H1 (cell line): ENCODE measurements around the gene RBM10. TPM values are rescaled to one million over a fixed set of nuclear protein-coding genes. Genes with fewer than 3 reads are reported as not detected.

Experiments used
- ASH2L ChIP-seq: fragments of 200-600, 300-600 bp; sonication (generic); IDR thresholded peaks from one replicate; pipeline ENCODE4 v1.7.1; 2017; ENCODE audit warnings: low read length
- EZH2 ChIP-seq: fragments of 200-600 bp; sonication (generic); IDR thresholded peaks from 2 replicates; pipeline ENCODE4 v1.7.1; 2012; ENCODE audit warnings: low read depth, mild to moderate bottlenecking, moderate library complexity, low read length, inconsistent platforms; ENCODE audit not compliant: severe bottlenecking
- GABPA ChIP-seq: IDR thresholded peaks from 2 replicates; pipeline ENCODE4 v1.6.1; 2011; ENCODE audit warnings: mild to moderate bottlenecking, low read length, moderate library complexity, borderline replicate concordance; ENCODE audit not compliant: insufficient read depth
- JUN ChIP-seq: IDR thresholded peaks from 2 replicates; pipeline ENCODE4 v1.6.1; 2011; ENCODE audit warnings: low read depth, mild to moderate bottlenecking, improper control_type of control experiment, low read length
- POLR2A ChIP-seq, 2 experiments: IDR thresholded peaks; 1 replicate in 1 of 2; 2 replicates in 1 of 2; pipeline ENCODE4 v1.6.1; 2011; ENCODE audit warnings: low read depth in 2 of 2, low read length in 2 of 2, mild to moderate bottlenecking in 2 of 2; ENCODE audit errors: control extremely low read depth in 1 of 2
- SAP30 ChIP-seq: fragments of 300-600 bp; sonication (generic); IDR thresholded peaks from 2 replicates; pipeline ENCODE4 v1.7.1; 2012; ENCODE audit warnings: low read length, moderate library complexity, mild to moderate bottlenecking, inconsistent platforms; ENCODE audit not compliant: insufficient read depth, insufficient replicate concordance
- SRF ChIP-seq: IDR thresholded peaks from 2 replicates; pipeline ENCODE4 v1.6.1; 2011; ENCODE audit warnings: mild to moderate bottlenecking, low read depth, low read length, moderate library complexity
- polyA plus RNA-seq, 7 experiments: library from polyadenylated mRNA; depleted of rRNA in 3 of 7; stranded (reverse) in 5 of 7; unstranded in 2 of 7; fragments of >200 nt in 5 of 7; fragments of 200-250 nt in 2 of 7; gene quantifications; 1 replicate in 5 of 7; 2 replicates in 1 of 7; 4 replicates in 1 of 7; pipeline versions ENCODE4 v1.2.1 to v1.2.3, GENCODE V29; 2011 to 2013; ENCODE audit warnings: missing spikeins in 2 of 7, mixed read lengths in 2 of 7
- total RNA-seq: library from RNA; stranded (reverse); fragmentation: NEBNext Ultra II Directional; extraction: Animal tissue kit (Norgen Biotek cat#: 25700); gene quantifications from 2 replicates; pipeline ENCODE4 v1.2.1, GENCODE V29; 2021
- TF ChIP-seq, protein P1 (sequence below): IDR thresholded peaks from 2 replicates; pipeline ENCODE4 v1.6.1; 2012; ENCODE audit warnings: low read length, inconsistent platforms

Gene RBM10
- total and polyA plus RNA-seq, 2 of the 8 experiments (the other 6 are each of a cell fraction or from before 2014, with no cell fraction given), result 35.7 to 64.0 TPM

DNA sequence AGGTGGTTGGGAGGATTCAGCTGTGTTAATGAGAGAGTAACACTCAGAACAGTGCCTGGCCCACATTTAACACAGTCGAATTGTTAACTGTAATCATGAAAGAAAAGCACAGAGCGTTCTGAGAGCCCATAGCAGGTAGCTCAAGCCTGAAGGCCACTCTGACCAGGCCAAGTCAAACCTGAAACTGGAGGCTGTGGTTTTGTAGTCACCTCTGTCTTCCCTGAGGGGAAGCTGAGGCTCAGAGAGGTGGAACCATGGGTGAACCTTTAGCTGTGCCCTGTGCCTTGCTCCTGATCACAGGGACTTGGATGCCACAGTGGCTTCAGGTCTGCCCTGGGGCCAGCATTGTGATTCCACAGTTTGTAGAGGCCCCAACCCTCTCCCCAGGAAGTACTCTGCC is 32.1 kb downstream of the RBM10 start (continued):
- TF ChIP-seq, protein P1, sequence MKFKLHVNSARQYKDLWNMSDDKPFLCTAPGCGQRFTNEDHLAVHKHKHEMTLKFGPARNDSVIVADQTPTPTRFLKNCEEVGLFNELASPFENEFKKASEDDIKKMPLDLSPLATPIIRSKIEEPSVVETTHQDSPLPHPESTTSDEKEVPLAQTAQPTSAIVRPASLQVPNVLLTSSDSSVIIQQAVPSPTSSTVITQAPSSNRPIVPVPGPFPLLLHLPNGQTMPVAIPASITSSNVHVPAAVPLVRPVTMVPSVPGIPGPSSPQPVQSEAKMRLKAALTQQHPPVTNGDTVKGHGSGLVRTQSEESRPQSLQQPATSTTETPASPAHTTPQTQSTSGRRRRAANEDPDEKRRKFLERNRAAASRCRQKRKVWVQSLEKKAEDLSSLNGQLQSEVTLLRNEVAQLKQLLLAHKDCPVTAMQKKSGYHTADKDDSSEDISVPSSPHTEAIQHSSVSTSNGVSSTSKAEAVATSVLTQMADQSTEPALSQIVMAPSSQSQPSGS, result no peak
- TF ChIP-seq GABPA (no peak), EZH2 (no peak), JUN (no peak), ASH2L (no peak), SRF (no peak), POLR2A (IDR thresholded peaks at IDR 0.05; ENCODE audit: control extremely low read depth in 1 of 2, low read depth in 2 of 2, low read length in 2 of 2) (no peak), SAP30 (no peak)
